GM18505 (cell line): ENCODE data around the gene PLD3.

Experiments used
- ATAC-seq: cut with Tn5 transposase; IDR thresholded peaks from one replicate; pipeline ENCODE4 v1.9.1; 2021; ENCODE audit not compliant: unreplicated experiment
- POLR2A ChIP-seq: IDR thresholded peaks from 4 replicates; pipeline ENCODE4 v1.6.1; 2011; ENCODE audit warnings: borderline replicate concordance; ENCODE audit not compliant: insufficient read depth, insufficient read length; ENCODE audit errors: extremely low read depth

PLD3 gene

GRCh38 chr19:40337594-40337993 lies 10.9 kb upstream of the PLD3 start:
- no peak for ATAC-seq
- no peak for TF ChIP-seq POLR2A

- ATAC-seq, result no peak
- TF ChIP-seq POLR2A, result no peak
These were observed 9.3 kb upstream of the PLD3 start for GRCh38 chr19:40339018-40339728.

- no peak for TF ChIP-seq POLR2A
These were observed 6.7 kb upstream of the PLD3 start for GRCh38 chr19:40341601-40342482.

GRCh38 chr19:40342644-40343311 lies 5.7 kb upstream of the PLD3 start:
- TF ChIP-seq POLR2A, result no peak

More at GRCh38 chr19:40341601-40342482, 6.7 kb upstream of the PLD3 start:
- ATAC-seq, result no peak

GRCh38 chr19:40344422-40344821 lies 4.1 kb upstream of the PLD3 start:
- no peak for TF ChIP-seq POLR2A
- ATAC-seq, result no peak

More at GRCh38 chr19:40342644-40343311, 5.7 kb upstream of the PLD3 start:
- no peak for ATAC-seq

GRCh38 chr19:40348961-40349507 lies 539 bp downstream of the PLD3 start:
- no peak for TF ChIP-seq POLR2A
- no peak for ATAC-seq

- TF ChIP-seq POLR2A, result peak; percentile 55
- no peak for ATAC-seq
These were observed 7.6 kb downstream of the PLD3 start for GRCh38 chr19:40355975-40356680.

GRCh38 chr19:40356681-40357595 lies 8.4 kb downstream of the PLD3 start:
- ATAC-seq, result no peak
- TF ChIP-seq POLR2A, result no peak

- no peak for TF ChIP-seq POLR2A
- ATAC-seq, result no peak
These were observed 9.1 kb downstream of the PLD3 start for GRCh38 chr19:40357640-40358039.

GRCh38 chr19:40358773-40359172 lies 10.3 kb downstream of the PLD3 start:
- no peak for TF ChIP-seq POLR2A
- no peak for ATAC-seq

GRCh38 chr19:40360020-40360707 lies 11.7 kb downstream of the PLD3 start:
- ATAC-seq, result no peak
- TF ChIP-seq POLR2A, result no peak
